GM21576 (cell line): ENCODE results near the gene CCDC69.
"Not testable (repeated sequence)": the region's sequence is repeated elsewhere in the genome, so short reads cannot be mapped to it uniquely, and the experiment has no call there.

Source experiments
- ATAC-seq: cut with Tn5 transposase; IDR thresholded peaks from one replicate; pipeline ENCODE4 v1.9.1; 2021; ENCODE audit warnings: mild to moderate bottlenecking, moderate library complexity; ENCODE audit not compliant: unreplicated experiment

The CCDC69 gene

GRCh38 chr5:151222790-151223446 is 974 bp downstream of the CCDC69 start:
- peak; percentile 78 for ATAC-seq

GRCh38 chr5:151222054-151222789 is 1.7 kb downstream of the CCDC69 start:
- no peak for ATAC-seq

- ATAC-seq: no peak
Measured at GRCh38 chr5:151221574-151221973, 2.3 kb downstream of the CCDC69 start.

- ATAC-seq: no peak
Measured at GRCh38 chr5:151219789-151220188, 4.1 kb downstream of the CCDC69 start.

- no peak for ATAC-seq
Measured at GRCh38 chr5:151219138-151219537, 4.8 kb downstream of the CCDC69 start.

GRCh38 chr5:151218177-151218576 is 5.7 kb downstream of the CCDC69 start:
- no peak for ATAC-seq

- ATAC-seq: no peak
Measured at GRCh38 chr5:151216781-151217180, 7.1 kb downstream of the CCDC69 start.

- ATAC-seq: no peak
Measured at GRCh38 chr5:151215546-151215880, 8.4 kb downstream of the CCDC69 start.

GRCh38 chr5:151214614-151215545 is 9.0 kb downstream of the CCDC69 start:
- peak; percentile 63 for ATAC-seq

GRCh38 chr5:151213803-151214613 is 9.9 kb downstream of the CCDC69 start:
- ATAC-seq: peak; percentile 74

GRCh38 chr5:151212406-151212798 is 11.5 kb downstream of the CCDC69 start:
- no peak for ATAC-seq

GRCh38 chr5:151208481-151208914 is 15.4 kb downstream of the CCDC69 start:
- no peak for ATAC-seq

GRCh38 chr5:151205411-151205810 is 18.5 kb downstream of the CCDC69 start:
- ATAC-seq: no peak

- ATAC-seq: no peak
Measured at GRCh38 chr5:151204051-151204450, 19.8 kb downstream of the CCDC69 start.

- no peak for ATAC-seq
Measured at GRCh38 chr5:151202381-151203139, 21.3 kb downstream of the CCDC69 start.

GRCh38 chr5:151200913-151201595 is 22.8 kb downstream of the CCDC69 start:
- ATAC-seq: no peak

GRCh38 chr5:151199581-151200185 is 24.2 kb downstream of the CCDC69 start:
- no peak for ATAC-seq

GRCh38 chr5:151198861-151199260 is 25.0 kb downstream of the CCDC69 start:
- no peak for ATAC-seq

- ATAC-seq: not testable (repeated sequence)
Measured at GRCh38 chr5:151197291-151197600, 26.6 kb downstream of the CCDC69 start.
